ENCODE results near the gene VAMP2.

GRCh38 chr17:8141741-8142140 lies 21.0 kb downstream of the VAMP2 start:
- TF ChIP-seq, protein P1, sequence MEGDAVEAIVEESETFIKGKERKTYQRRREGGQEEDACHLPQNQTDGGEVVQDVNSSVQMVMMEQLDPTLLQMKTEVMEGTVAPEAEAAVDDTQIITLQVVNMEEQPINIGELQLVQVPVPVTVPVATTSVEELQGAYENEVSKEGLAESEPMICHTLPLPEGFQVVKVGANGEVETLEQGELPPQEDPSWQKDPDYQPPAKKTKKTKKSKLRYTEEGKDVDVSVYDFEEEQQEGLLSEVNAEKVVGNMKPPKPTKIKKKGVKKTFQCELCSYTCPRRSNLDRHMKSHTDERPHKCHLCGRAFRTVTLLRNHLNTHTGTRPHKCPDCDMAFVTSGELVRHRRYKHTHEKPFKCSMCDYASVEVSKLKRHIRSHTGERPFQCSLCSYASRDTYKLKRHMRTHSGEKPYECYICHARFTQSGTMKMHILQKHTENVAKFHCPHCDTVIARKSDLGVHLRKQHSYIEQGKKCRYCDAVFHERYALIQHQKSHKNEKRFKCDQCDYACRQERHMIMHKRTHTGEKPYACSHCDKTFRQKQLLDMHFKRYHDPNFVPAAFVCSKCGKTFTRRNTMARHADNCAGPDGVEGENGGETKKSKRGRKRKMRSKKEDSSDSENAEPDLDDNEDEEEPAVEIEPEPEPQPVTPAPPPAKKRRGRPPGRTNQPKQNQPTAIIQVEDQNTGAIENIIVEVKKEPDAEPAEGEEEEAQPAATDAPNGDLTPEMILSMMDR (IDR thresholded peaks at IDR 0.05; ENCODE audit: poor library complexity, severe bottlenecking) = no peak
- TF ChIP-seq EZH2 (IDR thresholded peaks at IDR 0.05; ENCODE audit: borderline replicate concordance, insufficient read depth, low read length, poor library complexity, severe bottlenecking) (no peak), TAF1 (IDR thresholded peaks at IDR 0.05; ENCODE audit: low read depth) (no peak), MXI1 (conservative IDR thresholded peaks at IDR 0.05; ENCODE audit: poor library complexity, severe bottlenecking) (no peak), RAD21 (conservative IDR thresholded peaks at IDR 0.05) (no peak), POLR2AphosphoS5 (IDR thresholded peaks at IDR 0.05) (no peak), EP300 (conservative IDR thresholded peaks at IDR 0.05; ENCODE audit: poor library complexity, severe bottlenecking) (no peak), SMC3 (conservative IDR thresholded peaks at IDR 0.05; ENCODE audit: poor library complexity) (no peak)
- TF ChIP-seq, protein P2, sequence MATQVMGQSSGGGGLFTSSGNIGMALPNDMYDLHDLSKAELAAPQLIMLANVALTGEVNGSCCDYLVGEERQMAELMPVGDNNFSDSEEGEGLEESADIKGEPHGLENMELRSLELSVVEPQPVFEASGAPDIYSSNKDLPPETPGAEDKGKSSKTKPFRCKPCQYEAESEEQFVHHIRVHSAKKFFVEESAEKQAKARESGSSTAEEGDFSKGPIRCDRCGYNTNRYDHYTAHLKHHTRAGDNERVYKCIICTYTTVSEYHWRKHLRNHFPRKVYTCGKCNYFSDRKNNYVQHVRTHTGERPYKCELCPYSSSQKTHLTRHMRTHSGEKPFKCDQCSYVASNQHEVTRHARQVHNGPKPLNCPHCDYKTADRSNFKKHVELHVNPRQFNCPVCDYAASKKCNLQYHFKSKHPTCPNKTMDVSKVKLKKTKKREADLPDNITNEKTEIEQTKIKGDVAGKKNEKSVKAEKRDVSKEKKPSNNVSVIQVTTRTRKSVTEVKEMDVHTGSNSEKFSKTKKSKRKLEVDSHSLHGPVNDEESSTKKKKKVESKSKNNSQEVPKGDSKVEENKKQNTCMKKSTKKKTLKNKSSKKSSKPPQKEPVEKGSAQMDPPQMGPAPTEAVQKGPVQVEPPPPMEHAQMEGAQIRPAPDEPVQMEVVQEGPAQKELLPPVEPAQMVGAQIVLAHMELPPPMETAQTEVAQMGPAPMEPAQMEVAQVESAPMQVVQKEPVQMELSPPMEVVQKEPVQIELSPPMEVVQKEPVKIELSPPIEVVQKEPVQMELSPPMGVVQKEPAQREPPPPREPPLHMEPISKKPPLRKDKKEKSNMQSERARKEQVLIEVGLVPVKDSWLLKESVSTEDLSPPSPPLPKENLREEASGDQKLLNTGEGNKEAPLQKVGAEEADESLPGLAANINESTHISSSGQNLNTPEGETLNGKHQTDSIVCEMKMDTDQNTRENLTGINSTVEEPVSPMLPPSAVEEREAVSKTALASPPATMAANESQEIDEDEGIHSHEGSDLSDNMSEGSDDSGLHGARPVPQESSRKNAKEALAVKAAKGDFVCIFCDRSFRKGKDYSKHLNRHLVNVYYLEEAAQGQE (IDR thresholded peaks at IDR 0.05; ENCODE audit: borderline replicate concordance) = no peak
